ENCODE results near the gene CCDC12.

The CCDC12 gene

DNA sequence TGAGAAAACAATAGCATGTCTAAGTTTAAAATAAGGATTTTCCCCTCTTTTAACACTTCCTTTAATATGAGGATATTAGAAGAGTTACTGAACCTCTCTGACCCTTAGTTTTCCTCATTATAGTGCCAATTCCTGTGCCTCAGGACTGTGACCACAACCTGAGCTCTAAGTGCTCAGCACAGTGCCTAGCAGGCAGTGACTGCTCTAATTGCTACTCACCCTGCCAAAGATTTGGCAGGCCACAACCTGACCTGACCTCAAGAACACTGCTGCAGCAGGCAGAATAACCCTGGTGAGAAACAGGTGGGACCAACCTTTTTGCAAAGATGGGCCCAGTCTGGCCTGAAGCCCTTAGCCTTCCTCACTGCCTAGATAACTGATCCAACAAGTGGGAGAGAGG is 38.6 kb upstream of the CCDC12 start:
- H3K4me1 ChIP-seq (ENCODE audit: low read length): no peaks in the 10 kb centered on the region
- H3K4me2 ChIP-seq (ENCODE audit: low read depth, low read length): no peak overlapping the region

DNA sequence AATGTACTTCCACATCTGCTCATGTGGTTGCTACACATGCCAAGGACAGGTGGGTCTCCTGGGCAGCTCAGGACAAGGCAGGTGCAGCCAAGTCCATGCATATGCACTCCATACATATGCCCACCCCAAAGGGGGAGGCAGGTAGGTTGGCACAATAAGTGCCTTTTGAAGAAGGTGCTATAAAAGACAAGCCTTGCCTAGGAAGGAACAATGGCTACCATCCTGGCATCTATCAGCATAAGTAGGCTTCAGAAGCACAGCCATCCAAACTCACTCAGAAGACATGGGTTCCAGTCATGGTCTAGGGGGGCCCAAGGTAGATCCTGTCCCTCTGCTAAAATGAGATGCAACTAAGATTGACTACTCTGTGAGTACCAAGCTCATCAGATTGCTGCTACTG is 37.5 kb upstream of the CCDC12 start:
- Histone ChIP-seq H4K20me1 (ENCODE audit: insufficient read depth, low read length) (no peaks in the 10 kb centered on the region), H2AFZ (ENCODE audit: low read length) (no peak overlapping the region), H3K36me3 (replicated peaks; ENCODE audit: insufficient read depth, low read length) (no peaks in the 10 kb centered on the region), H3K4me3 (ENCODE audit: low read length) (no peak overlapping the region), H3K9me2 (replicated peaks; ENCODE audit: insufficient read depth, low read length) (no peaks in the 10 kb centered on the region), H3K9ac (ENCODE audit: low read length) (no peak overlapping the region), H3K79me2 (ENCODE audit: low read length) (no peaks in the 10 kb centered on the region), H3K27ac (ENCODE audit: low read length) (no peak overlapping the region), H3F3A (ENCODE audit: insufficient read depth, low read length) (peaks cover 7% of the 10 kb centered on the region; the same call in 1 of the 2 replicates), H3K4me2 (ENCODE audit: low read depth, low read length) (no peak overlapping the region), H3K9me3 (replicated peaks; ENCODE audit: insufficient read depth, low read length) (no peaks in the 10 kb centered on the region), H3K4me1 (ENCODE audit: low read length) (no peaks in the 10 kb centered on the region), H3K27me3 (replicated peaks; ENCODE audit: insufficient read depth, low read length) (no peaks in the 10 kb centered on the region)
- DNase-seq: no peak
- TF ChIP-seq EZH2phosphoT487 (IDR thresholded peaks at IDR 0.05; ENCODE audit: low read length): no peak
- no peak for TF ChIP-seq EZH2 (optimal IDR thresholded peaks at IDR 0.05; ENCODE audit: low read depth, low read length)
- TF ChIP-seq, protein P1, sequence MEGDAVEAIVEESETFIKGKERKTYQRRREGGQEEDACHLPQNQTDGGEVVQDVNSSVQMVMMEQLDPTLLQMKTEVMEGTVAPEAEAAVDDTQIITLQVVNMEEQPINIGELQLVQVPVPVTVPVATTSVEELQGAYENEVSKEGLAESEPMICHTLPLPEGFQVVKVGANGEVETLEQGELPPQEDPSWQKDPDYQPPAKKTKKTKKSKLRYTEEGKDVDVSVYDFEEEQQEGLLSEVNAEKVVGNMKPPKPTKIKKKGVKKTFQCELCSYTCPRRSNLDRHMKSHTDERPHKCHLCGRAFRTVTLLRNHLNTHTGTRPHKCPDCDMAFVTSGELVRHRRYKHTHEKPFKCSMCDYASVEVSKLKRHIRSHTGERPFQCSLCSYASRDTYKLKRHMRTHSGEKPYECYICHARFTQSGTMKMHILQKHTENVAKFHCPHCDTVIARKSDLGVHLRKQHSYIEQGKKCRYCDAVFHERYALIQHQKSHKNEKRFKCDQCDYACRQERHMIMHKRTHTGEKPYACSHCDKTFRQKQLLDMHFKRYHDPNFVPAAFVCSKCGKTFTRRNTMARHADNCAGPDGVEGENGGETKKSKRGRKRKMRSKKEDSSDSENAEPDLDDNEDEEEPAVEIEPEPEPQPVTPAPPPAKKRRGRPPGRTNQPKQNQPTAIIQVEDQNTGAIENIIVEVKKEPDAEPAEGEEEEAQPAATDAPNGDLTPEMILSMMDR (IDR thresholded peaks at IDR 0.05; ENCODE audit: low read length): no peak

More for the DNA sequence above, 38.6 kb upstream of the CCDC12 start:
- Histone ChIP-seq H3K4me3 (ENCODE audit: low read length) (no peak overlapping the region), H3K9ac (ENCODE audit: low read length) (no peak overlapping the region), H3K27ac (ENCODE audit: low read length) (no peak overlapping the region), H3K79me2 (ENCODE audit: low read length) (0 out of 2 replicates have a peak, but pooled peaks cover 5% of the 10 kb centered on the region), H3F3A (ENCODE audit: insufficient read depth, low read length) (peaks cover 7% of the 10 kb centered on the region; the same call in 1 of the 2 replicates), H3K27me3 (replicated peaks; ENCODE audit: insufficient read depth, low read length) (no peaks in the 10 kb centered on the region), H3K9me2 (replicated peaks; ENCODE audit: insufficient read depth, low read length) (no peaks in the 10 kb centered on the region), H2AFZ (ENCODE audit: low read length) (no peak overlapping the region), H3K9me3 (replicated peaks; ENCODE audit: insufficient read depth, low read length) (no peaks in the 10 kb centered on the region), H3K36me3 (replicated peaks; ENCODE audit: insufficient read depth, low read length) (no peaks in the 10 kb centered on the region; the same call in 1 of the 2 replicates), H4K20me1 (ENCODE audit: insufficient read depth, low read length) (no peaks in the 10 kb centered on the region)
- TF ChIP-seq, protein P1 (IDR thresholded peaks at IDR 0.05; ENCODE audit: low read length): no peak
- no peak for TF ChIP-seq EZH2 (optimal IDR thresholded peaks at IDR 0.05; ENCODE audit: low read depth, low read length)
- TF ChIP-seq EZH2phosphoT487 (IDR thresholded peaks at IDR 0.05; ENCODE audit: low read length): no peak
- no peak for DNase-seq

DNA sequence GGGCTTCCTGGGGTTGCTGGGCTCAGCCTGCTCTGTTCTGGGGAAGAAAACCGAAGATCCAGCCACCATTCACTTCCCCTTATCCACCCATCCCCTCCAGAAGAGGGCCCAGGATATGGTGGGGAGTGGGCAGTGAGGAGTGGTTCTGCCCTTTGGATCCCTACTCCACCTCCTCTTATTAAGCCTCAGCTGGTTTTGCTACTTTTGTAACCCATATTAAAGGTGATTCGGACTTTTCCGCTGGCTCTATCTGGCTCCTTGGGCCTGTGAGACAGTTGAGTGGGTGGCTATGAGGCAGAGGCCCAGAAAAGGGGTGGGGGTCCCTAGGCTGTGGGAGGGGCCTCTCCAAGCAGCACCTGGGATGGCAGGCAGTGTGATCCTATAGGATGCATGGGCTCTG is 36.7 kb upstream of the CCDC12 start:
- Histone ChIP-seq H3K27me3 (replicated peaks; ENCODE audit: insufficient read depth, low read length) (no peaks in the 10 kb centered on the region), H3K79me2 (ENCODE audit: low read length) (no peaks in the 10 kb centered on the region), H3K9me3 (replicated peaks; ENCODE audit: insufficient read depth, low read length) (no peaks in the 10 kb centered on the region), H3K4me3 (ENCODE audit: low read length) (no peak overlapping the region), H3K4me1 (ENCODE audit: low read length) (no peaks in the 10 kb centered on the region), H4K20me1 (ENCODE audit: insufficient read depth, low read length) (no peaks in the 10 kb centered on the region), H3K36me3 (replicated peaks; ENCODE audit: insufficient read depth, low read length) (no peaks in the 10 kb centered on the region), H3K9ac (ENCODE audit: low read length) (no peak overlapping the region), H3K9me2 (replicated peaks; ENCODE audit: insufficient read depth, low read length) (no peaks in the 10 kb centered on the region), H3K4me2 (ENCODE audit: low read depth, low read length) (no peak overlapping the region), H3F3A (ENCODE audit: insufficient read depth, low read length) (peaks cover 7% of the 10 kb centered on the region; the same call in 1 of the 2 replicates), H3K27ac (ENCODE audit: low read length) (no peak overlapping the region), H2AFZ (ENCODE audit: low read length) (no peak overlapping the region)
- TF ChIP-seq EZH2 (optimal IDR thresholded peaks at IDR 0.05; ENCODE audit: low read depth, low read length) (no peak), EZH2phosphoT487 (IDR thresholded peaks at IDR 0.05; ENCODE audit: low read length) (no peak)
- TF ChIP-seq, protein P1 (IDR thresholded peaks at IDR 0.05; ENCODE audit: low read length): no peak
- DNase-seq: no peak
